Measurements from ENCODE around the gene NME5. TPM values are rescaled to one million over a fixed set of nuclear protein-coding genes. Genes with fewer than 3 reads are reported as not detected.

Gene NME5
- total and polyA plus RNA-seq, 9 of the 15 experiments (the other 6 are each of a cell fraction or from before 2014, with no cell fraction given): not detected

GRCh38 chr5:138177941-138178515 lies 38.8 kb upstream of the NME5 start (continued):
- TF ChIP-seq SIX5 (IDR thresholded peaks at IDR 0.05; ENCODE audit: borderline replicate concordance in 1 of 2, insufficient read depth in 1 of 2, low read depth in 1 of 2, low read length in 2 of 2): no peak
- peak; percentile 69; the same call in 1 of the 2 replicates for TF ChIP-seq HLTF (IDR thresholded peaks at IDR 0.05)
- TF ChIP-seq ZBTB43 (CRISPR knock-in tag; IDR thresholded peaks at IDR 0.05): no peak
- no peak for TF ChIP-seq TCF3 (CRISPR knock-in tag; IDR thresholded peaks at IDR 0.05)
- TF ChIP-seq JUN (IDR thresholded peaks at IDR 0.05; ENCODE audit: borderline replicate concordance, low read depth, low read length): 0 out of 2 replicates have a peak, but pooled peaks have one; percentile 13
- no peak for TF ChIP-seq JUN (CRISPR knock-in tag; IDR thresholded peaks at IDR 0.05; ENCODE audit: borderline replicate concordance)
- no peak for TF ChIP-seq CBX1 (IDR thresholded peaks at IDR 0.05; ENCODE audit: low read depth)
- TF ChIP-seq HDAC1 (IDR thresholded peaks at IDR 0.05): peak in 1 of 2 experiments; percentile 38; a peak in 2 of 4 replicates
- TF ChIP-seq, protein P1, sequence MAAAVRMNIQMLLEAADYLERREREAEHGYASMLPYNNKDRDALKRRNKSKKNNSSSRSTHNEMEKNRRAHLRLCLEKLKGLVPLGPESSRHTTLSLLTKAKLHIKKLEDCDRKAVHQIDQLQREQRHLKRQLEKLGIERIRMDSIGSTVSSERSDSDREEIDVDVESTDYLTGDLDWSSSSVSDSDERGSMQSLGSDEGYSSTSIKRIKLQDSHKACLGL (CRISPR knock-in tag; IDR thresholded peaks at IDR 0.05; ENCODE audit: borderline replicate concordance, poor library complexity, severe bottlenecking): no peak
- no peak for TF ChIP-seq YY1 (IDR thresholded peaks at IDR 0.05; ENCODE audit: borderline replicate concordance in 1 of 3, control insufficient read depth in 1 of 3, extremely low read depth in 1 of 3, insufficient read depth in 3 of 3, insufficient read length in 1 of 3, insufficient replicate concordance in 2 of 3, low read depth in 1 of 3, low read length in 2 of 3)
- no peak for TF ChIP-seq HDAC2 (IDR thresholded peaks at IDR 0.05)
- no peak for TF ChIP-seq CREBBP (IDR thresholded peaks at IDR 0.05; ENCODE audit: low read depth, low read length)
- TF ChIP-seq, protein P2, sequence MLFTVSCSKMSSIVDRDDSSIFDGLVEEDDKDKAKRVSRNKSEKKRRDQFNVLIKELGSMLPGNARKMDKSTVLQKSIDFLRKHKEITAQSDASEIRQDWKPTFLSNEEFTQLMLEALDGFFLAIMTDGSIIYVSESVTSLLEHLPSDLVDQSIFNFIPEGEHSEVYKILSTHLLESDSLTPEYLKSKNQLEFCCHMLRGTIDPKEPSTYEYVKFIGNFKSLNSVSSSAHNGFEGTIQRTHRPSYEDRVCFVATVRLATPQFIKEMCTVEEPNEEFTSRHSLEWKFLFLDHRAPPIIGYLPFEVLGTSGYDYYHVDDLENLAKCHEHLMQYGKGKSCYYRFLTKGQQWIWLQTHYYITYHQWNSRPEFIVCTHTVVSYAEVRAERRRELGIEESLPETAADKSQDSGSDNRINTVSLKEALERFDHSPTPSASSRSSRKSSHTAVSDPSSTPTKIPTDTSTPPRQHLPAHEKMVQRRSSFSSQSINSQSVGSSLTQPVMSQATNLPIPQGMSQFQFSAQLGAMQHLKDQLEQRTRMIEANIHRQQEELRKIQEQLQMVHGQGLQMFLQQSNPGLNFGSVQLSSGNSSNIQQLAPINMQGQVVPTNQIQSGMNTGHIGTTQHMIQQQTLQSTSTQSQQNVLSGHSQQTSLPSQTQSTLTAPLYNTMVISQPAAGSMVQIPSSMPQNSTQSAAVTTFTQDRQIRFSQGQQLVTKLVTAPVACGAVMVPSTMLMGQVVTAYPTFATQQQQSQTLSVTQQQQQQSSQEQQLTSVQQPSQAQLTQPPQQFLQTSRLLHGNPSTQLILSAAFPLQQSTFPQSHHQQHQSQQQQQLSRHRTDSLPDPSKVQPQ (CRISPR knock-in tag; IDR thresholded peaks at IDR 0.05; ENCODE audit: borderline replicate concordance): no peak
- TF ChIP-seq DNMT1 (IDR thresholded peaks at IDR 0.05): no peak
- TF ChIP-seq MLLT1 (IDR thresholded peaks at IDR 0.05): peak in 1 of 2 experiments; percentile 65; a peak in 1 of 4 replicates
- TF ChIP-seq ZC3H11A (IDR thresholded peaks at IDR 0.05; ENCODE audit: low read depth, low read length): no peak
- TF ChIP-seq NR2C2 (CRISPR knock-in tag; IDR thresholded peaks at IDR 0.05): no peak
- TF ChIP-seq NR2C2 (tag; IDR thresholded peaks at IDR 0.05): no peak
- TF ChIP-seq SETDB1 (IDR thresholded peaks at IDR 0.05; ENCODE audit: low read length): no peak
- TF ChIP-seq KDM5B (IDR thresholded peaks at IDR 0.05; ENCODE audit: insufficient replicate concordance, low read depth, low read length): no peak
- TF ChIP-seq ZNF778 (CRISPR knock-in tag; IDR thresholded peaks at IDR 0.05): no peak
